GM12891 (cell line): ENCODE measurements around the gene KCTD1.

Experiments
- POLR2A ChIP-seq: IDR thresholded peaks from 2 replicates; pipeline ENCODE4 v1.6.1; 2011; ENCODE audit warnings: low read depth, low read length, control low read depth
- POLR2AphosphoS5 ChIP-seq: IDR thresholded peaks from 2 replicates; pipeline ENCODE4 v1.6.1; 2011; ENCODE audit warnings: low read depth, low read length, control low read depth
- SPI1 ChIP-seq: IDR thresholded peaks from 2 replicates; pipeline ENCODE4 v1.6.1; 2011; ENCODE audit warnings: low read depth, low read length, control low read depth
- TAF1 ChIP-seq: IDR thresholded peaks from 2 replicates; pipeline ENCODE4 v1.6.1; 2011; ENCODE audit warnings: low read depth, low read length, control low read depth

DNA sequence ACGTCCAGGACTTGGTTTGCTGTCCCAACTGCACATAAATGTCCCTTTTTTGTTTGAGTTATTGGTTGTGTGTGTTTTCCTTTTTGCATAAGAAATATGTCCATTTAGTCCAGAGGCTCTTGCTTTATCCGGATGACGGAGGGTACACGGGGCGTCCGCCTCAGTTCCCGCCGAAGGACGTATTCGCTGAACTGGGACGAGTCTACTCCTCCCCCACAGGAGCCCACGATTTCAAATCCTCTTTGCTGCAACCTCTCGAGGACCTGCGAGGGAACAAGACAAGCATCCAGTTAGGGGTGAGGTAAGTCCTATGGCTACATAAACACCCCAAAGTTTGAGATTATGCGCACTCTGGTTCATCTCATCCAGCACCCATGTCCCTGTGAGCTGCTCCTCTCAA lies 92.7 kb downstream of the KCTD1 start:
- TF ChIP-seq POLR2AphosphoS5: no peak
- TF ChIP-seq POLR2A: no peak
- no peak for TF ChIP-seq SPI1
- TF ChIP-seq TAF1: no peak
